Neural progenitor cell (in vitro differentiated cells): ENCODE data around the gene ANKS4B. TPM values are rescaled to one million over a fixed set of nuclear protein-coding genes. Genes with fewer than 3 reads are reported as not detected.

Source experiments
- DNase-seq: peaks from one replicate; pipeline ENCODE4 v3.0.0-alpha.2; 2016; ENCODE audit warnings: low spot score
- H2AFZ ChIP-seq: fragments of 200-600 bp; sonication (generic); replicated peaks from 2 replicates; pipeline ENCODE4 v1.6.1; 2016; ENCODE audit warnings: antibody characterized with exemption
- H3F3A ChIP-seq: fragments of 200-600 bp; sonication (generic); 2 replicates; pipeline ENCODE4 v1.6.1; 2016; ENCODE audit warnings: antibody characterized with exemption, low read depth
- H3K27ac ChIP-seq: fragments of 200-600 bp; sonication (generic); 2 replicates; pipeline ENCODE4 v1.5.1; 2016; ENCODE audit warnings: mild to moderate bottlenecking
- H3K27me3 ChIP-seq: fragments of 200-600 bp; sonication (generic); 2 replicates; pipeline ENCODE4 v1.6.1; 2016; ENCODE audit warnings: mild to moderate bottlenecking, moderate library complexity
- H3K36me3 ChIP-seq: fragments of 200-600 bp; sonication (generic); 2 replicates; pipeline ENCODE4 v1.5.1; 2016
- H3K4me1 ChIP-seq: fragments of 200-600 bp; sonication (generic); 2 replicates; pipeline ENCODE4 v1.6.1; 2016; ENCODE audit warnings: mixed run types
- H3K4me2 ChIP-seq: fragments of 200-600 bp; sonication (generic); 2 replicates; pipeline ENCODE4 v1.6.1; 2016
- H3K4me3 ChIP-seq: fragments of 200-600 bp; sonication (generic); 2 replicates; pipeline ENCODE4 v1.5.1; 2016
- H3K79me2 ChIP-seq: fragments of 200-600 bp; sonication (generic); 2 replicates; pipeline ENCODE4 v1.6.1; 2016; ENCODE audit warnings: low read depth
- H3K9ac ChIP-seq: fragments of 200-600 bp; sonication (generic); 2 replicates; pipeline ENCODE4 v1.6.1; 2016
- H3K9me3 ChIP-seq: fragments of 200-600 bp; sonication (generic); 2 replicates; pipeline ENCODE4 v1.5.1; 2016; ENCODE audit warnings: low read depth
- H4K20me1 ChIP-seq: fragments of 200-600 bp; sonication (generic); 2 replicates; pipeline ENCODE4 v1.6.1; 2016; ENCODE audit warnings: low read depth
- H3K27ac Mint-ChIP-seq: 3 replicates; pipeline ENCODE4 v1.8.0; 2021; ENCODE audit warnings: mixed read lengths
- H3K27me3 Mint-ChIP-seq: 2 replicates; pipeline ENCODE4 v1.8.0; 2022; ENCODE audit warnings: low read depth, mild to moderate bottlenecking, inconsistent platforms, moderate library complexity, mixed read lengths; ENCODE audit not compliant: insufficient read depth
- H3K36me3 Mint-ChIP-seq: 3 replicates; pipeline ENCODE4 v1.8.0; 2021; ENCODE audit warnings: mixed read lengths
- H3K4me1 Mint-ChIP-seq: 3 replicates; pipeline ENCODE4 v1.8.0; 2021; ENCODE audit warnings: mixed read lengths
- H3K4me3 Mint-ChIP-seq: 3 replicates; pipeline ENCODE4 v1.8.0; 2021; ENCODE audit warnings: mild to moderate bottlenecking, moderate library complexity, mixed read lengths
- H3K9me3 Mint-ChIP-seq: 3 replicates; pipeline ENCODE4 v1.8.0; 2020; ENCODE audit warnings: mixed read lengths
- EZH2 ChIP-seq: fragments of 200-600 bp; sonication (generic); IDR thresholded peaks from 2 replicates; pipeline ENCODE4 v1.6.1; 2017; ENCODE audit warnings: antibody characterized with exemption, mild to moderate bottlenecking, moderate library complexity
- EZH2phosphoT487 ChIP-seq: fragments of 200-600 bp; sonication (generic); IDR thresholded peaks from 2 replicates; pipeline ENCODE4 v1.6.1; 2017; ENCODE audit warnings: antibody characterized with exemption
- total RNA-seq: library from RNA; depleted of rRNA; stranded (reverse); fragments of >200 nt; gene quantifications from 2 replicates; pipeline ENCODE4 v1.2.3, GENCODE V29; 2015; ENCODE audit warnings: low replicate concordance
- TF ChIP-seq, protein P1 (sequence below): fragments of 200-600 bp; sonication (generic); IDR thresholded peaks from 2 replicates; pipeline ENCODE4 v1.5.1; 2017; ENCODE audit warnings: antibody characterized with exemption, mild to moderate bottlenecking

Gene ANKS4B
- 0.22 TPM in 1 of 2 replicates, not detected in the other for total RNA-seq

- DNase-seq: no peak
- H3K4me3 Mint-ChIP-seq: no peak within 1 kb of the TSS
Measured at GRCh38 chr16:21233521-21234150, at the start of gene ANKS4B. Gene ANKS4B, plus strand, starts transcription at chr16:21233699. Its CDS starts 39 bp downstream, at chr16:21233738.

DNA sequence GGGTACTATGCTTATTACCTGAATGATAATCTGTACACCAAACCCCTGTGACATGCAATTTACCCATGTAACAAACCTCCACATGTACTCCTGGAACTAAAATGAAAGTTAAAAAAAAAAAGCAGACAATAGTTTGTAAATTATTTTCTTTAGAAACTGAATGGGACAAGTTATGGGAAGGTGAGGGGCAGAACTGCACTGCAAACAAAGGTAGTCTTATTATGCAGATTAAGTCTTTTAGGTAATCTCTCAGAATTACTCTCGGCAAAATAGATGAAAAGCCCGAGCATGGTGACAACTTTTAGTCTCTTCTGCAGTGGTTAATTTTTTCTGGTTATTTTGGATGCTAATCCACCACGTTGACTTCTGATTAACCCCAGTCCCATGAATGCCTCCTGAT, 49.5 kb upstream of the ANKS4B start:
- no peak for DNase-seq
- no peaks in the 10 kb centered on the region for H3K79me2 ChIP-seq
- peaks cover 22% of the 10 kb centered on the region for H3K9me3 Mint-ChIP-seq
- H3K27ac ChIP-seq: no peak overlapping the region
- no peaks in the 10 kb centered on the region for H3K9me3 ChIP-seq
- H4K20me1 ChIP-seq: no peaks in the 10 kb centered on the region
- H2AFZ ChIP-seq: no peak overlapping the region
- no peak overlapping the region for H3K4me3 ChIP-seq
- no peak overlapping the region for H3K4me2 ChIP-seq
- no peaks in the 10 kb centered on the region for H3K4me1 ChIP-seq
- H3K36me3 ChIP-seq: no peaks in the 10 kb centered on the region
- no peak overlapping the region for H3K27ac Mint-ChIP-seq
- no peaks in the 10 kb centered on the region for H3K4me1 Mint-ChIP-seq
- no peaks in the 10 kb centered on the region for H3K27me3 Mint-ChIP-seq
- no peak overlapping the region for H3K9ac ChIP-seq
- no peaks in the 10 kb centered on the region for H3F3A ChIP-seq
- H3K4me3 Mint-ChIP-seq: no peak overlapping the region
- peaks cover 24% of the 10 kb centered on the region for H3K36me3 Mint-ChIP-seq
- peaks cover 4% of the 10 kb centered on the region for H3K27me3 ChIP-seq
- TF ChIP-seq EZH2phosphoT487 (no peak), EZH2 (no peak)
- TF ChIP-seq, protein P1, sequence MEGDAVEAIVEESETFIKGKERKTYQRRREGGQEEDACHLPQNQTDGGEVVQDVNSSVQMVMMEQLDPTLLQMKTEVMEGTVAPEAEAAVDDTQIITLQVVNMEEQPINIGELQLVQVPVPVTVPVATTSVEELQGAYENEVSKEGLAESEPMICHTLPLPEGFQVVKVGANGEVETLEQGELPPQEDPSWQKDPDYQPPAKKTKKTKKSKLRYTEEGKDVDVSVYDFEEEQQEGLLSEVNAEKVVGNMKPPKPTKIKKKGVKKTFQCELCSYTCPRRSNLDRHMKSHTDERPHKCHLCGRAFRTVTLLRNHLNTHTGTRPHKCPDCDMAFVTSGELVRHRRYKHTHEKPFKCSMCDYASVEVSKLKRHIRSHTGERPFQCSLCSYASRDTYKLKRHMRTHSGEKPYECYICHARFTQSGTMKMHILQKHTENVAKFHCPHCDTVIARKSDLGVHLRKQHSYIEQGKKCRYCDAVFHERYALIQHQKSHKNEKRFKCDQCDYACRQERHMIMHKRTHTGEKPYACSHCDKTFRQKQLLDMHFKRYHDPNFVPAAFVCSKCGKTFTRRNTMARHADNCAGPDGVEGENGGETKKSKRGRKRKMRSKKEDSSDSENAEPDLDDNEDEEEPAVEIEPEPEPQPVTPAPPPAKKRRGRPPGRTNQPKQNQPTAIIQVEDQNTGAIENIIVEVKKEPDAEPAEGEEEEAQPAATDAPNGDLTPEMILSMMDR: no peak

More at GRCh38 chr16:21233521-21234150, at the start of gene ANKS4B:
- Histone ChIP-seq H4K20me1 (no peaks in the 10 kb centered on the region), H3K4me3 (no peak within 1 kb of the TSS), H2AFZ (no peak within 1 kb of the TSS), H3K36me3 (no peaks in the 10 kb centered on the region), H3K4me1 (no peaks in the 10 kb centered on the region), H3K27me3 (no peaks in the 10 kb centered on the region), H3K4me2 (no peak within 1 kb of the TSS), H3K9ac (no peak within 1 kb of the TSS), H3F3A (no peaks in the 10 kb centered on the region), H3K79me2 (no peaks in the 10 kb centered on the region), H3K9me3 (no peaks in the 10 kb centered on the region), H3K27ac (no peak within 1 kb of the TSS)
- Mint-ChIP-seq H3K4me1 (no peaks in the 10 kb centered on the region), H3K27me3 (peaks cover 3% of the 10 kb centered on the region), H3K27ac (no peak within 1 kb of the TSS), H3K9me3 (no peaks in the 10 kb centered on the region), H3K36me3 (no peaks in the 10 kb centered on the region)
- TF ChIP-seq EZH2phosphoT487: no peak
- TF ChIP-seq EZH2: no peak
- TF ChIP-seq, protein P1: no peak

DNA sequence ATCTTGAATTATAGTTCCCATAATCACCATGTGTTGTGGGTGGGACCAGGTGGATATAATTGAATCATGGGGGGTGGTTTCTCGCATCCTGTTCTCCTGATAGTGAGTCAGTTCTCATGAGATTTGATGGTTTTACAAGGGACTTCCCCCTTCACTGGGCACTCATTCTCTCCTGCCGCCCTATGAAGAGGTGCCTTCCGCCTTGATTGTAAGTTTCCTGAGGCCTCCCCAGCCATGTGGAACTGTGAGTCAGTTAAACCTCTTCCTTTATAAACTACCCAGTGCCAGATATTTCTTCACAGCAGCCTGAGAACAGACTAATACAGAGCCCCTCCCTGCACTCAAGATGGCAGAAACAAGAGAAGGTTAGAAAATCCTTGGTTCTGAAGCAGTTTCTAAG, 48.7 kb upstream of the ANKS4B start:
- TF ChIP-seq EZH2 (no peak), EZH2phosphoT487 (no peak)
- TF ChIP-seq, protein P1: no peak
- H3K27ac Mint-ChIP-seq: no peak overlapping the region
- H3K4me1 ChIP-seq: no peaks in the 10 kb centered on the region
- no peak overlapping the region for H3K9ac ChIP-seq
- H3K4me3 Mint-ChIP-seq: no peak overlapping the region
- H3K36me3 ChIP-seq: no peaks in the 10 kb centered on the region
- H3K9me3 Mint-ChIP-seq: peaks cover 22% of the 10 kb centered on the region
- H2AFZ ChIP-seq: no peak overlapping the region
- H3K79me2 ChIP-seq: no peaks in the 10 kb centered on the region
- no peaks in the 10 kb centered on the region for H3K9me3 ChIP-seq
- H3K4me3 ChIP-seq: no peak overlapping the region
- no peaks in the 10 kb centered on the region for H3K4me1 Mint-ChIP-seq
- H3K4me2 ChIP-seq: no peak overlapping the region
- DNase-seq: no peak
- no peak overlapping the region for H3K27ac ChIP-seq
- no peaks in the 10 kb centered on the region for H4K20me1 ChIP-seq
- H3K36me3 Mint-ChIP-seq: peaks cover 24% of the 10 kb centered on the region
- H3F3A ChIP-seq: no peaks in the 10 kb centered on the region
- peaks cover 2% of the 10 kb centered on the region for H3K27me3 Mint-ChIP-seq
- peaks cover 12% of the 10 kb centered on the region for H3K27me3 ChIP-seq
